Duodenal mucosa (tissue), 2 donors: Measurements from ENCODE around the gene KRTAP10-5.
"Not testable (repeated sequence)": the region's sequence is repeated elsewhere in the genome, so short reads cannot be mapped to it uniquely, and the experiment has no call there.

Source experiments
- H3K27ac ChIP-seq: one replicate; pipeline ENCODE4 v1.7.0; 2013; ENCODE audit warnings: low read depth, low read length
- H3K27me3 ChIP-seq, 2 donors: one replicate each; pipeline ENCODE4 v1.7.0; 2013; ENCODE audit warnings: low read length in 2 of 2, control low read depth in 1 of 2; ENCODE audit not compliant: insufficient read depth in 2 of 2, control insufficient read depth in 1 of 2
- H3K36me3 ChIP-seq, 2 donors: one replicate each; pipeline ENCODE4 v1.7.0; 2013; ENCODE audit warnings: low read length in 2 of 2, control low read depth in 1 of 2; ENCODE audit not compliant: insufficient read depth in 2 of 2, control insufficient read depth in 1 of 2
- H3K4me1 ChIP-seq, 2 donors: one replicate each; pipeline ENCODE4 v1.7.0; 2013; ENCODE audit warnings: low read length in 2 of 2, control low read depth in 1 of 2; ENCODE audit not compliant: insufficient read depth in 2 of 2, control insufficient read depth in 1 of 2
- H3K4me3 ChIP-seq, 2 donors: one replicate each; pipeline ENCODE4 v1.7.0; 2013; ENCODE audit warnings: low read length in 2 of 2, low read depth in 1 of 2
- H3K9ac ChIP-seq, 2 donors: one replicate each; pipeline ENCODE4 v1.7.0; 2013; ENCODE audit warnings: low read length in 2 of 2, low read depth in 1 of 2
- H3K9me3 ChIP-seq, 2 donors: one replicate each; pipeline ENCODE4 v1.7.0; 2013; ENCODE audit warnings: low read length in 2 of 2, control low read depth in 1 of 2; ENCODE audit not compliant: control insufficient read depth in 1 of 2

The KRTAP10-5 gene

GRCh38 chr21:44580231-44580821, at the start of gene KRTAP10-5:
Gene KRTAP10-5, minus strand, starts transcription at chr21:44580604. Its CDS starts 26 bp downstream, at chr21:44580578.
- H3K27me3 ChIP-seq, H3K9me3 ChIP-seq, H3K4me1 ChIP-seq, H3K27ac ChIP-seq, H3K36me3 ChIP-seq, H3K9ac ChIP-seq: not testable (repeated sequence)
- H3K4me3 ChIP-seq = peak within 1 kb of the TSS in 1 of 2 donors; percentile 32

GRCh38 chr21:44628707-44629391, 48.4 kb upstream of the KRTAP10-5 start:
- Histone ChIP-seq H3K9me3 (peaks cover 6 to 10% of the 10 kb centered on the region in 2 donors), H3K27me3 (peaks cover 0 to 5% of the 10 kb centered on the region in 2 donors), H3K36me3 (no peaks in the 10 kb centered on the region), H3K4me1 (no peaks in the 10 kb centered on the region), H3K4me3 (no peak overlapping the region), H3K27ac (no peak overlapping the region), H3K9ac (no peak overlapping the region)

- not testable (repeated sequence) for H3K4me3 ChIP-seq, H3K27ac ChIP-seq, H3K9ac ChIP-seq, H3K36me3 ChIP-seq, H3K27me3 ChIP-seq, H3K4me1 ChIP-seq
- H3K9me3 ChIP-seq = peaks cover 15 to 18% of the 10 kb centered on the region in 2 donors
Observed at GRCh38 chr21:44627831-44628233, 47.4 kb upstream of the KRTAP10-5 start.

GRCh38 chr21:44627181-44627822, 46.9 kb upstream of the KRTAP10-5 start:
- H3K27me3 ChIP-seq, H3K9ac ChIP-seq, H3K36me3 ChIP-seq, H3K4me1 ChIP-seq, H3K4me3 ChIP-seq, H3K27ac ChIP-seq: not testable (repeated sequence)
- H3K9me3 ChIP-seq = peaks cover 15 to 18% of the 10 kb centered on the region in 2 donors

- peaks cover 0 to 5% of the 10 kb centered on the region in 2 donors for H3K27me3 ChIP-seq
- H3K4me3 ChIP-seq = no peak within 1 kb of the TSS
- peaks cover 11 to 15% of the 10 kb centered on the region in 2 donors for H3K9me3 ChIP-seq
- H3K9ac ChIP-seq = no peak within 1 kb of the TSS
- H3K4me1 ChIP-seq = no peaks in the 10 kb centered on the region
- H3K27ac ChIP-seq = no peak within 1 kb of the TSS
- H3K36me3 ChIP-seq = no peaks in the 10 kb centered on the region
Observed at GRCh38 chr21:44626673-44627143, 46.3 kb upstream of the KRTAP10-5 start, which contains the start of gene KRTAP10-9. Gene KRTAP10-9, plus strand, starts transcription at chr21:44627093. Its CDS starts 79 bp downstream, at chr21:44627172.

- Histone ChIP-seq H3K9ac (no peak overlapping the region), H3K4me3 (no peak overlapping the region), H3K9me3 (peaks cover 11 to 15% of the 10 kb centered on the region in 2 donors), H3K36me3 (no peaks in the 10 kb centered on the region), H3K27me3 (peaks cover 0 to 5% of the 10 kb centered on the region in 2 donors), H3K27ac (no peak overlapping the region), H3K4me1 (no peaks in the 10 kb centered on the region)
Observed at GRCh38 chr21:44626262-44626661, 45.9 kb upstream of the KRTAP10-5 start.

GRCh38 chr21:44625756-44626155, 45.4 kb upstream of the KRTAP10-5 start:
- H3K9me3 ChIP-seq = peaks cover 11 to 15% of the 10 kb centered on the region in 2 donors
- H3K36me3 ChIP-seq = no peaks in the 10 kb centered on the region
- no peak overlapping the region for H3K4me3 ChIP-seq
- no peaks in the 10 kb centered on the region for H3K4me1 ChIP-seq
- no peak overlapping the region for H3K9ac ChIP-seq
- H3K27ac ChIP-seq = no peak overlapping the region
- peaks cover 0 to 5% of the 10 kb centered on the region in 2 donors for H3K27me3 ChIP-seq

- Histone ChIP-seq H3K27ac (no peak overlapping the region), H3K9ac (no peak overlapping the region), H3K9me3 (peaks cover 11 to 15% of the 10 kb centered on the region in 2 donors), H3K4me3 (no peak overlapping the region), H3K27me3 (no peaks in the 10 kb centered on the region), H3K36me3 (no peaks in the 10 kb centered on the region), H3K4me1 (peaks cover 0 to 8% of the 10 kb centered on the region in 2 donors)
Observed at GRCh38 chr21:44623575-44623974, 43.2 kb upstream of the KRTAP10-5 start.

- H3K27me3 ChIP-seq = no peaks in the 10 kb centered on the region
- peaks cover 11 to 15% of the 10 kb centered on the region in 2 donors for H3K9me3 ChIP-seq
- H3K4me3 ChIP-seq = no peak overlapping the region
- no peak overlapping the region for H3K9ac ChIP-seq
- H3K36me3 ChIP-seq = no peaks in the 10 kb centered on the region
- no peak overlapping the region for H3K27ac ChIP-seq
- H3K4me1 ChIP-seq = peaks cover 0 to 11% of the 10 kb centered on the region in 2 donors
Observed at GRCh38 chr21:44619886-44620285, 39.5 kb upstream of the KRTAP10-5 start.

GRCh38 chr21:44618909-44619308, 38.5 kb upstream of the KRTAP10-5 start:
- H3K9ac ChIP-seq = no peak overlapping the region
- H3K27me3 ChIP-seq = no peaks in the 10 kb centered on the region
- no peaks in the 10 kb centered on the region for H3K36me3 ChIP-seq
- no peak overlapping the region for H3K4me3 ChIP-seq
- H3K27ac ChIP-seq = no peak overlapping the region
- peaks cover 9% of the 10 kb centered on the region in 2 donors for H3K9me3 ChIP-seq
- H3K4me1 ChIP-seq = peaks cover 0 to 11% of the 10 kb centered on the region in 2 donors
